GM23338 (cell line): ENCODE data around the gene SNX32. TPM values are rescaled to one million over a fixed set of nuclear protein-coding genes. Genes with fewer than 3 reads are reported as not detected.

Experiments
- ATAC-seq: fragments of 200-7000 bp; cut with Tn5 transposase; 3 replicates; pipeline ENCODE4 v1.9.1; 2020
- DNase-seq: peaks from one replicate; pipeline ENCODE4 v3.0.0-alpha.2; 2015; ENCODE audit warnings: low spot score
- H2AFZ ChIP-seq: fragments of 200-600 bp; sonication (generic); 2 replicates; pipeline ENCODE4 v1.8.0; 2016; ENCODE audit warnings: antibody characterized with exemption, mild to moderate bottlenecking, moderate library complexity
- H3F3A ChIP-seq: fragments of 200-600 bp; sonication (generic); replicated peaks from 2 replicates; pipeline ENCODE4 v1.8.0; 2017; ENCODE audit warnings: antibody characterized with exemption, mixed run types, low read depth
- H3K27ac ChIP-seq: fragments of 200-600 bp; sonication (generic); 2 replicates; pipeline ENCODE4 v1.6.1; 2016; ENCODE audit warnings: low read depth
- H3K27me3 ChIP-seq: fragments of 200-600 bp; sonication (generic); 2 replicates; pipeline ENCODE4 v1.8.0; 2016; ENCODE audit warnings: mild to moderate bottlenecking, mixed run types, moderate library complexity; ENCODE audit not compliant: insufficient read depth
- H3K36me3 ChIP-seq: fragments of 200-600 bp; sonication (generic); 2 replicates; pipeline ENCODE4 v1.8.0; 2016; ENCODE audit warnings: mild to moderate bottlenecking; ENCODE audit not compliant: insufficient read depth
- H3K4me1 ChIP-seq: fragments of 200-600 bp; sonication (generic); 2 replicates; pipeline ENCODE4 v1.8.0; 2016; ENCODE audit warnings: mild to moderate bottlenecking, moderate library complexity; ENCODE audit not compliant: insufficient read depth
- H3K4me2 ChIP-seq: fragments of 200-600 bp; sonication (generic); 2 replicates; pipeline ENCODE4 v1.7.1; 2017; ENCODE audit warnings: mixed run types
- H3K4me3 ChIP-seq: fragments of 200-600 bp; sonication (generic); 2 replicates; pipeline ENCODE4 v1.6.1; 2016; ENCODE audit warnings: mixed run types
- H3K79me2 ChIP-seq: fragments of 200-600 bp; sonication (generic); replicated peaks from 2 replicates; pipeline ENCODE4 v1.8.0; 2017; ENCODE audit warnings: mild to moderate bottlenecking; ENCODE audit not compliant: insufficient read depth
- H3K9me2 ChIP-seq: fragments of 200-600 bp; sonication (generic); 2 replicates; pipeline ENCODE4 v1.8.0; 2017; ENCODE audit not compliant: insufficient read depth
- H4K20me1 ChIP-seq: fragments of 200-600 bp; sonication (generic); replicated peaks from 2 replicates; pipeline ENCODE4 v1.8.0; 2017; ENCODE audit warnings: mild to moderate bottlenecking; ENCODE audit not compliant: insufficient read depth
- H3K27ac Mint-ChIP-seq: 2 replicates; pipeline ENCODE4 v1.8.0; 2020; ENCODE audit warnings: inconsistent platforms, mild to moderate bottlenecking, moderate library complexity, mixed read lengths
- H3K27me3 Mint-ChIP-seq: 3 replicates; pipeline ENCODE4 v1.8.0; 2022; ENCODE audit warnings: low read depth, mild to moderate bottlenecking, moderate library complexity, mixed read lengths, inconsistent platforms; ENCODE audit not compliant: insufficient read depth, poor library complexity
- H3K36me3 Mint-ChIP-seq: 3 replicates; pipeline ENCODE4 v1.8.0; 2021; ENCODE audit warnings: low read depth, mild to moderate bottlenecking, inconsistent platforms, moderate library complexity, mixed read lengths
- H3K4me1 Mint-ChIP-seq: 3 replicates; pipeline ENCODE4 v1.8.0; 2020; ENCODE audit warnings: mild to moderate bottlenecking, inconsistent platforms, mixed read lengths
- H3K4me3 Mint-ChIP-seq: 3 replicates; pipeline ENCODE4 v1.8.0; 2021; ENCODE audit warnings: moderate library complexity, mild to moderate bottlenecking, inconsistent platforms, mixed read lengths
- H3K9me3 Mint-ChIP-seq: 3 replicates; pipeline ENCODE4 v1.8.0; 2020; ENCODE audit warnings: moderate library complexity, mild to moderate bottlenecking, inconsistent platforms, mixed read lengths
- CREB1 ChIP-seq: fragments of 250-450 bp; sonication (Bioruptor Pico); IDR thresholded peaks from 2 replicates; pipeline ENCODE4 v1.5.0; 2020; ENCODE audit warnings: low read depth, mild to moderate bottlenecking, moderate library complexity
- EZH2 ChIP-seq: fragments of 200-600 bp; sonication (generic); IDR thresholded peaks from one replicate; pipeline ENCODE4 v1.8.0; 2017; ENCODE audit warnings: antibody characterized with exemption, mild to moderate bottlenecking, low read depth; ENCODE audit not compliant: unreplicated experiment
- EZH2phosphoT487 ChIP-seq: fragments of 200-600 bp; sonication (generic); IDR thresholded peaks from one replicate; pipeline ENCODE4 v1.8.1; 2018; ENCODE audit warnings: antibody characterized with exemption; ENCODE audit not compliant: unreplicated experiment
- JUNB ChIP-seq: IDR thresholded peaks from one replicate; pipeline ENCODE4 v1.6.1; 2016; ENCODE audit warnings: antibody characterized with exemption; ENCODE audit not compliant: unreplicated experiment
- NANOG ChIP-seq: IDR thresholded peaks from 2 replicates; pipeline ENCODE4 v1.6.1; 2016; ENCODE audit warnings: antibody characterized with exemption, borderline replicate concordance
- POLR2AphosphoS5 ChIP-seq: IDR thresholded peaks from 2 replicates; pipeline ENCODE4 v1.6.1; 2016; ENCODE audit warnings: antibody characterized with exemption, low read depth
- REST ChIP-seq: IDR thresholded peaks from one replicate; pipeline ENCODE4 v1.6.1; 2018; ENCODE audit warnings: antibody characterized with exemption; ENCODE audit not compliant: unreplicated experiment
- STAT1 ChIP-seq: IDR thresholded peaks from one replicate; pipeline ENCODE4 v1.6.1; 2016; ENCODE audit warnings: antibody characterized with exemption; ENCODE audit not compliant: unreplicated experiment
- ZNF114 ChIP-seq: fragments of 250-450 bp; sonication (Bioruptor Pico); IDR thresholded peaks from 2 replicates; pipeline ENCODE4 v1.5.0; 2020; ENCODE audit warnings: mild to moderate bottlenecking, moderate library complexity
- ZNF331 ChIP-seq: fragments of 250-450 bp; sonication (Bioruptor Pico); IDR thresholded peaks from 2 replicates; pipeline ENCODE4 v1.5.0; 2020; ENCODE audit warnings: low read depth, mild to moderate bottlenecking, moderate library complexity
- polyA plus RNA-seq: library from polyadenylated mRNA; unstranded; fragments of >200 nt; fragmentation: Nextera tagmentation; extraction: Ambion mirVana; gene quantifications from 2 replicates; pipeline ENCODE4 v1.2.1, GENCODE V29; 2016
- total RNA-seq: library from RNA; depleted of rRNA; stranded (reverse); fragments of >200 nt; shearing (Covaris generic); gene quantifications from 2 replicates; pipeline ENCODE4 v1.2.3, GENCODE V29; 2014
- TF ChIP-seq, protein P1 (sequence below): IDR thresholded peaks from 2 replicates; pipeline ENCODE4 v1.6.1; 2016; ENCODE audit warnings: antibody characterized with exemption
- TF ChIP-seq, protein P2 (sequence below), 2 experiments: fragments of 200-600 bp in 1 of 2; sonication (generic) in 1 of 2; conservative IDR thresholded peaks; 2 replicates each; pipeline versions ENCODE4 v1.5.1 to v1.6.1; 2016 to 2017; ENCODE audit warnings: antibody characterized with exemption in 2 of 2, low read depth in 2 of 2, mild to moderate bottlenecking in 2 of 2, moderate library complexity in 1 of 2

SNX32 gene
- total and polyA plus RNA-seq, 2 experiments from 2014 or later: 0.49 to 1.2 TPM

DNA sequence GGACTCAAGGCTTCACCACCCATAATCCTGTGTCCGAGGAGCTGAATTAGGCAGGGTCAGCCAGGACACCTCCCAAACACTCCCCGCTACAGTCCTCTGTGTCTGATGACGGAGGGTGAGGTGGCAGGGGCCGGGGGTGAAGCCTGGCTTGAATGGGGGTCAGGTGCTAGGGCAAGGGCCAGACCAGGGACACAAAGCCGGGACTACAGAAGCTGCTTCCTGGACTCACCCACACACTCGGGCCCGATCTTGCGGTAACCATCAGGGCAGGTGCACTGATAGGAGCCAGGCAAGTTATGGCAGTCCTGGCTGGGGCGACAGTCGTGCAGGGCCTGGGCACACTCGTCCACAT, 36.5 kb downstream of the SNX32 start:
- Histone ChIP-seq H3K27ac (no peak overlapping the region), H3F3A (peaks cover 9% of the 10 kb centered on the region; the same call in 1 of the 2 replicates), H4K20me1 (no peaks in the 10 kb centered on the region; the same call in 1 of the 2 replicates), H3K4me3 (no peak overlapping the region), H3K79me2 (no peaks in the 10 kb centered on the region), H3K36me3 (no peaks in the 10 kb centered on the region; the same call in 1 of the 2 replicates), H3K4me2 (no peak overlapping the region), H3K9me2 (no peaks in the 10 kb centered on the region), H3K27me3 (peaks cover 29% of the 10 kb centered on the region), H3K4me1 (no peaks in the 10 kb centered on the region; the same call in 1 of the 2 replicates), H2AFZ (no peak overlapping the region)
- no peak for TF ChIP-seq EZH2
- TF ChIP-seq EZH2phosphoT487: no peak
- TF ChIP-seq CREB1 (CRISPR knock-in tag): no peak
- TF ChIP-seq, protein P1, sequence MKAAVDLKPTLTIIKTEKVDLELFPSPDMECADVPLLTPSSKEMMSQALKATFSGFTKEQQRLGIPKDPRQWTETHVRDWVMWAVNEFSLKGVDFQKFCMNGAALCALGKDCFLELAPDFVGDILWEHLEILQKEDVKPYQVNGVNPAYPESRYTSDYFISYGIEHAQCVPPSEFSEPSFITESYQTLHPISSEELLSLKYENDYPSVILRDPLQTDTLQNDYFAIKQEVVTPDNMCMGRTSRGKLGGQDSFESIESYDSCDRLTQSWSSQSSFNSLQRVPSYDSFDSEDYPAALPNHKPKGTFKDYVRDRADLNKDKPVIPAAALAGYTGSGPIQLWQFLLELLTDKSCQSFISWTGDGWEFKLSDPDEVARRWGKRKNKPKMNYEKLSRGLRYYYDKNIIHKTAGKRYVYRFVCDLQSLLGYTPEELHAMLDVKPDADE: no peak
- TF ChIP-seq REST: no peak
- TF ChIP-seq, protein P2, sequence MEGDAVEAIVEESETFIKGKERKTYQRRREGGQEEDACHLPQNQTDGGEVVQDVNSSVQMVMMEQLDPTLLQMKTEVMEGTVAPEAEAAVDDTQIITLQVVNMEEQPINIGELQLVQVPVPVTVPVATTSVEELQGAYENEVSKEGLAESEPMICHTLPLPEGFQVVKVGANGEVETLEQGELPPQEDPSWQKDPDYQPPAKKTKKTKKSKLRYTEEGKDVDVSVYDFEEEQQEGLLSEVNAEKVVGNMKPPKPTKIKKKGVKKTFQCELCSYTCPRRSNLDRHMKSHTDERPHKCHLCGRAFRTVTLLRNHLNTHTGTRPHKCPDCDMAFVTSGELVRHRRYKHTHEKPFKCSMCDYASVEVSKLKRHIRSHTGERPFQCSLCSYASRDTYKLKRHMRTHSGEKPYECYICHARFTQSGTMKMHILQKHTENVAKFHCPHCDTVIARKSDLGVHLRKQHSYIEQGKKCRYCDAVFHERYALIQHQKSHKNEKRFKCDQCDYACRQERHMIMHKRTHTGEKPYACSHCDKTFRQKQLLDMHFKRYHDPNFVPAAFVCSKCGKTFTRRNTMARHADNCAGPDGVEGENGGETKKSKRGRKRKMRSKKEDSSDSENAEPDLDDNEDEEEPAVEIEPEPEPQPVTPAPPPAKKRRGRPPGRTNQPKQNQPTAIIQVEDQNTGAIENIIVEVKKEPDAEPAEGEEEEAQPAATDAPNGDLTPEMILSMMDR (conservative IDR thresholded peaks at IDR 0.05; ENCODE audit: low read depth in 2 of 2): no peak
- TF ChIP-seq JUNB: no peak
- TF ChIP-seq STAT1: no peak
- TF ChIP-seq ZNF331 (CRISPR knock-in tag): no peak
- TF ChIP-seq ZNF114 (CRISPR knock-in tag): no peak
- no peak for TF ChIP-seq NANOG
- no peak for TF ChIP-seq POLR2AphosphoS5
- no peak overlapping the region for H3K27ac Mint-ChIP-seq
- peaks cover 8% of the 10 kb centered on the region for H3K4me1 Mint-ChIP-seq
- DNase-seq: no peak
- H3K9me3 Mint-ChIP-seq: no peaks in the 10 kb centered on the region; the same call in 2 of the 3 replicates
- no peak overlapping the region for H3K4me3 Mint-ChIP-seq
- H3K27me3 Mint-ChIP-seq: peaks cover 40% of the 10 kb centered on the region
- peaks cover 4% of the 10 kb centered on the region; the same call in 1 of the 3 replicates for H3K36me3 Mint-ChIP-seq
- no peak for ATAC-seq
